DND-41 (cell line): ENCODE results near the gene CCNT1.
"Not testable (repeated sequence)": the region's sequence is repeated elsewhere in the genome, so short reads cannot be mapped to it uniquely, and the experiment has no call there.

ENCODE experiments used
- ATAC-seq: fragments of 200-7000 bp; cut with Tn5 transposase; 3 replicates; pipeline ENCODE4 v1.9.1; 2021; ENCODE audit warnings: low read depth; ENCODE audit not compliant: insufficient read depth
- DNase-seq: peaks from one replicate; pipeline ENCODE4 v3.0.0-alpha.2; 2020
- H2AFZ ChIP-seq: 2 replicates; pipeline ENCODE4 v1.6.0; 2012; ENCODE audit warnings: low read depth, low read length
- H3K27ac ChIP-seq: 2 replicates; pipeline ENCODE4 v1.5.1; 2012; ENCODE audit warnings: low read length, inconsistent platforms
- H3K27me3 ChIP-seq: fragments of 200-600 bp; sonication (generic); 2 replicates; pipeline ENCODE4 v1.6.0; 2012; ENCODE audit warnings: low read length, mild to moderate bottlenecking, inconsistent platforms; ENCODE audit not compliant: insufficient read depth, poor library complexity
- H3K36me3 ChIP-seq: 2 replicates; pipeline ENCODE4 v1.5.1; 2012; ENCODE audit warnings: low read length, inconsistent platforms; ENCODE audit not compliant: insufficient read depth
- H3K4me1 ChIP-seq: 2 replicates; pipeline ENCODE4 v1.5.1; 2012; ENCODE audit warnings: mild to moderate bottlenecking, low read length; ENCODE audit not compliant: insufficient read depth
- H3K4me2 ChIP-seq: 2 replicates; pipeline ENCODE4 v1.6.0; 2012; ENCODE audit warnings: mild to moderate bottlenecking, moderate library complexity, low read length, inconsistent platforms; ENCODE audit not compliant: insufficient read depth
- H3K4me3 ChIP-seq, 2 experiments: fragments of 200-600 bp in 1 of 2; shearing (Covaris generic) in 1 of 2; 2 replicates each; pipeline ENCODE4 v1.5.1; 2012 to 2016; ENCODE audit warnings: inconsistent platforms in 2 of 2, low read length in 2 of 2, mild to moderate bottlenecking in 2 of 2, low read depth in 1 of 2, moderate library complexity in 1 of 2
- H3K79me2 ChIP-seq: 2 replicates; pipeline ENCODE4 v1.6.0; 2012; ENCODE audit warnings: low read length, inconsistent platforms; ENCODE audit not compliant: insufficient read depth
- H3K9ac ChIP-seq: 2 replicates; pipeline ENCODE4 v1.6.0; 2012; ENCODE audit warnings: low read depth, mild to moderate bottlenecking, inconsistent platforms, low read length, moderate library complexity
- H3K9me3 ChIP-seq: 2 replicates; pipeline ENCODE4 v1.5.1; 2012; ENCODE audit warnings: low read length, moderate library complexity, mild to moderate bottlenecking, inconsistent platforms; ENCODE audit not compliant: insufficient read depth, severe bottlenecking
- H4K20me1 ChIP-seq: 2 replicates; pipeline ENCODE4 v1.6.0; 2012; ENCODE audit warnings: low read length; ENCODE audit not compliant: insufficient read depth
- CTCF ChIP-seq: IDR thresholded peaks from 2 replicates; pipeline ENCODE4 v1.5.1; 2012; ENCODE audit warnings: borderline replicate concordance, low read length, moderate library complexity, mild to moderate bottlenecking; ENCODE audit not compliant: poor library complexity, severe bottlenecking; ENCODE audit errors: extremely low read depth
- EZH2 ChIP-seq: IDR thresholded peaks from 3 replicates; pipeline ENCODE4 v1.6.1; 2012; ENCODE audit warnings: borderline replicate concordance, low read depth, mild to moderate bottlenecking, moderate library complexity, low read length, inconsistent platforms; ENCODE audit not compliant: severe bottlenecking

Gene CCNT1

GRCh38 chr12:48683534-48683933 is 33.0 kb downstream of the CCNT1 start:
- Histone ChIP-seq H4K20me1 (peaks cover 20% of the 10 kb centered on the region), H3K36me3 (peaks cover 31% of the 10 kb centered on the region), H3K4me1 (peaks cover 36% of the 10 kb centered on the region), H2AFZ (0 out of 2 replicates have a peak overlapping the region, but pooled peaks have one; percentile 90), H3K4me3 (no peak overlapping the region), H3K4me2 (no peak overlapping the region), H3K9me3 (no peaks in the 10 kb centered on the region), H3K27me3 (no peaks in the 10 kb centered on the region), H3K27ac (no peak overlapping the region), H3K79me2 (peaks cover 35% of the 10 kb centered on the region), H3K9ac (no peak overlapping the region)
- TF ChIP-seq EZH2 (no peak), CTCF (no peak)
- DNase-seq (no peak), ATAC-seq (no peak)

GRCh38 chr12:48682927-48683326 is 33.6 kb downstream of the CCNT1 start:
- peaks cover 34% of the 10 kb centered on the region for H3K36me3 ChIP-seq
- peak overlapping the region; percentile 67 for H3K4me2 ChIP-seq
- ATAC-seq (no peak), DNase-seq (no peak)
- TF ChIP-seq CTCF: no peak
- TF ChIP-seq EZH2: no peak
- H2AFZ ChIP-seq: peak overlapping the region; percentile 90
- H3K27me3 ChIP-seq: no peaks in the 10 kb centered on the region
- H3K9me3 ChIP-seq: no peaks in the 10 kb centered on the region
- H4K20me1 ChIP-seq: peaks cover 26% of the 10 kb centered on the region
- peaks cover 42% of the 10 kb centered on the region for H3K4me1 ChIP-seq
- peaks cover 41% of the 10 kb centered on the region for H3K79me2 ChIP-seq
- peak overlapping the region in 1 of 2 experiments; percentile 64; a peak in 2 of 4 replicates for H3K4me3 ChIP-seq
- H3K9ac ChIP-seq: peak overlapping the region; percentile 58
- H3K27ac ChIP-seq: no peak overlapping the region

GRCh38 chr12:48682533-48682905 is 34.0 kb downstream of the CCNT1 start:
- H3K27me3 ChIP-seq, H3K9me3 ChIP-seq, ATAC-seq, DNase-seq: not testable (repeated sequence)
- Histone ChIP-seq H3K4me1 (peaks cover 45% of the 10 kb centered on the region), H3K36me3 (peaks cover 34% of the 10 kb centered on the region), H3K4me2 (peak overlapping the region; percentile 67), H4K20me1 (peaks cover 29% of the 10 kb centered on the region), H3K9ac (peak overlapping the region; percentile 58), H3K27ac (peak overlapping the region; percentile 64), H3K4me3 (peak overlapping the region; percentile 34 to 64; a peak in 3 of 4 replicates), H3K79me2 (peaks cover 45% of the 10 kb centered on the region), H2AFZ (peak overlapping the region; percentile 90)

GRCh38 chr12:48681710-48682532 is 34.6 kb downstream of the CCNT1 start, which contains the start of gene KANSL2:
TSS of gene KANSL2 (minus strand) at chr12:48682238. CDS start at chr12:48681632, 606 bp downstream.
- Histone ChIP-seq H3K9ac (peak within 1 kb of the TSS; percentile 79), H2AFZ (peak within 1 kb of the TSS; percentile 90), H3K27me3 (no peaks in the 10 kb centered on the region), H3K27ac (peak within 1 kb of the TSS; percentile 85), H4K20me1 (peaks cover 34% of the 10 kb centered on the region), H3K9me3 (no peaks in the 10 kb centered on the region), H3K4me2 (peak within 1 kb of the TSS; percentile 84), H3K36me3 (peaks cover 39% of the 10 kb centered on the region), H3K4me3 (peak within 1 kb of the TSS; percentile 62 to 64), H3K4me1 (peaks cover 49% of the 10 kb centered on the region), H3K79me2 (peaks cover 51% of the 10 kb centered on the region)
- ATAC-seq (peak; percentile 97), DNase-seq (peak; percentile 99)
- TF ChIP-seq EZH2 (no peak), CTCF (no peak)
